Jurkat, Clone E6-1 (cell line): ENCODE data around the gene MAST4.

ENCODE experiments used
- DNase-seq: peaks from one replicate; pipeline ENCODE4 v3.0.0-alpha.2; 2011; ENCODE audit warnings: low read depth, low spot score
- H3K4me3 ChIP-seq: 2 replicates; pipeline ENCODE4 v1.5.1; 2011; ENCODE audit warnings: mild to moderate bottlenecking, low read length, control low read depth, moderate library complexity

The MAST4 gene

GRCh38 chr5:67058998-67059743 is 463.0 kb downstream of the MAST4 start:
- no peak for DNase-seq
- no peak overlapping the region for H3K4me3 ChIP-seq

GRCh38 chr5:67059744-67060490 is 463.7 kb downstream of the MAST4 start:
- H3K4me3 ChIP-seq, result no peak overlapping the region
- no peak for DNase-seq

GRCh38 chr5:67061511-67061910 is 465.3 kb downstream of the MAST4 start:
- no peak overlapping the region for H3K4me3 ChIP-seq
- no peak for DNase-seq

GRCh38 chr5:67063055-67063454 is 466.9 kb downstream of the MAST4 start:
- no peak overlapping the region for H3K4me3 ChIP-seq
- no peak for DNase-seq

GRCh38 chr5:67063791-67064190 is 467.6 kb downstream of the MAST4 start:
- no peak for DNase-seq
- no peak overlapping the region for H3K4me3 ChIP-seq

GRCh38 chr5:67065237-67065636 is 469.0 kb downstream of the MAST4 start:
- no peak for DNase-seq
- no peak overlapping the region for H3K4me3 ChIP-seq

- H3K4me3 ChIP-seq, result no peak overlapping the region
Measured at GRCh38 chr5:67065696-67066095, 469.5 kb downstream of the MAST4 start.

GRCh38 chr5:67066815-67067214 is 470.6 kb downstream of the MAST4 start:
- no peak for DNase-seq
- no peak overlapping the region for H3K4me3 ChIP-seq

More at GRCh38 chr5:67065696-67066095, 469.5 kb downstream of the MAST4 start:
- DNase-seq, result no peak

- H3K4me3 ChIP-seq, result no peak overlapping the region
- no peak for DNase-seq
Measured at GRCh38 chr5:67073045-67073680, 477.0 kb downstream of the MAST4 start.

- no peak overlapping the region for H3K4me3 ChIP-seq
- DNase-seq, result no peak
Measured at GRCh38 chr5:67077296-67077695, 481.1 kb downstream of the MAST4 start.

- DNase-seq, result no peak
- H3K4me3 ChIP-seq, result no peak overlapping the region
Measured at GRCh38 chr5:67081261-67081660, 485.1 kb downstream of the MAST4 start.

- no peak overlapping the region for H3K4me3 ChIP-seq
- DNase-seq, result no peak
Measured at GRCh38 chr5:67082941-67083340, 486.7 kb downstream of the MAST4 start.

- no peak for DNase-seq
- no peak overlapping the region for H3K4me3 ChIP-seq
Measured at GRCh38 chr5:67085616-67086015, 489.4 kb downstream of the MAST4 start.

GRCh38 chr5:67089200-67089725 is 493.1 kb downstream of the MAST4 start:
- no peak for DNase-seq
- H3K4me3 ChIP-seq, result no peak overlapping the region

GRCh38 chr5:67090040-67090439 is 493.8 kb downstream of the MAST4 start:
- no peak overlapping the region for H3K4me3 ChIP-seq
- DNase-seq, result no peak

GRCh38 chr5:67090593-67090992 is 494.4 kb downstream of the MAST4 start:
- no peak for DNase-seq
- no peak overlapping the region for H3K4me3 ChIP-seq

- H3K4me3 ChIP-seq, result no peak overlapping the region
Measured at GRCh38 chr5:67092535-67092934, 496.3 kb downstream of the MAST4 start.

GRCh38 chr5:67093279-67093678 is 497.1 kb downstream of the MAST4 start:
- no peak overlapping the region for H3K4me3 ChIP-seq
- no peak for DNase-seq

More at GRCh38 chr5:67092535-67092934, 496.3 kb downstream of the MAST4 start:
- DNase-seq, result no peak

- H3K4me3 ChIP-seq, result no peak overlapping the region
- DNase-seq, result no peak
Measured at GRCh38 chr5:67094476-67095300, 498.5 kb downstream of the MAST4 start.
